HepG2 (cell line): ENCODE measurements around the gene HPCAL1. TPM values are rescaled to one million over a fixed set of nuclear protein-coding genes. Genes with fewer than 3 reads are reported as not detected.
A peak's percentile ranks its signal among the peaks of the same experiment; 100 is the strongest.

Experiments used
- BCL6 ChIP-seq: IDR thresholded peaks from 2 replicates; pipeline ENCODE4 v1.6.1; 2016; ENCODE audit warnings: missing genetic modification reagents, missing compliant biosample characterization
- BHLHE40 ChIP-seq: IDR thresholded peaks from 2 replicates; pipeline ENCODE4 v1.6.1; 2011; ENCODE audit warnings: low read length, improper control_type of control experiment
- CREB1 ChIP-seq, 2 experiments: fragments of 450-650 bp in 1 of 2; IDR thresholded peaks; 2 replicates each; pipeline ENCODE4 v1.6.1; 2016 to 2017; ENCODE audit warnings: control low read depth in 1 of 2, mild to moderate bottlenecking in 1 of 2, missing compliant biosample characterization in 1 of 2, missing genetic modification characterization in 1 of 2
- EHMT2 ChIP-seq: fragments of 200-600 bp; sonication (generic); IDR thresholded peaks from 2 replicates; pipeline ENCODE4 v1.7.0; 2017; ENCODE audit warnings: antibody characterized with exemption, low read depth, low read length, borderline replicate concordance
- ERF ChIP-seq: IDR thresholded peaks from 2 replicates; pipeline ENCODE4 v1.6.1; 2018; ENCODE audit warnings: missing biosample characterization, missing genetic modification reagents
- MATR3 ChIP-seq: sonication (generic); formaldehyde crosslinking; IDR thresholded peaks from 2 replicates; pipeline ENCODE4 v1.4.0; 2020; ENCODE audit warnings: missing genetic modification reagents
- MXD3 ChIP-seq: IDR thresholded peaks from 2 replicates; pipeline ENCODE4 v1.6.1; 2016; ENCODE audit warnings: mild to moderate bottlenecking, missing biosample characterization, missing genetic modification reagents
- NPAS2 ChIP-seq: sonication (generic); formaldehyde crosslinking; IDR thresholded peaks from 2 replicates; pipeline ENCODE4 v1.8.0; 2022; ENCODE audit warnings: mild to moderate bottlenecking, missing genetic modification reagents, borderline replicate concordance
- PBX2 ChIP-seq: IDR thresholded peaks from 2 replicates; pipeline ENCODE4 v1.6.1; 2016; ENCODE audit warnings: control low read depth
- PHF5A ChIP-seq: IDR thresholded peaks from one replicate; pipeline ENCODE4 v1.6.1; 2018; ENCODE audit warnings: low read depth, missing genetic modification reagents; ENCODE audit not compliant: unreplicated experiment
- RELA ChIP-seq: sonication (generic); formaldehyde crosslinking; IDR thresholded peaks from 2 replicates; pipeline ENCODE4 v1.4.0; 2020; ENCODE audit warnings: missing genetic modification reagents
- RFXAP ChIP-seq: sonication (generic); formaldehyde crosslinking; IDR thresholded peaks from 2 replicates; pipeline ENCODE4 v1.4.0; 2020; ENCODE audit warnings: missing genetic modification reagents, borderline replicate concordance
- RORA ChIP-seq: sonication (generic); formaldehyde crosslinking; IDR thresholded peaks from 2 replicates; pipeline ENCODE4 v1.5.0; 2020; ENCODE audit warnings: mild to moderate bottlenecking, missing genetic modification reagents, moderate library complexity
- SMAD9 ChIP-seq: sonication (generic); formaldehyde crosslinking; IDR thresholded peaks from 2 replicates; pipeline ENCODE4 v1.5.1; 2020; ENCODE audit warnings: mild to moderate bottlenecking, missing genetic modification reagents
- SMYD3 ChIP-seq: sonication (generic); formaldehyde crosslinking; IDR thresholded peaks from 2 replicates; pipeline ENCODE4 v1.8.1; 2023; ENCODE audit warnings: mild to moderate bottlenecking, missing genetic modification reagents
- SRY ChIP-seq: sonication (generic); formaldehyde crosslinking; IDR thresholded peaks from 2 replicates; pipeline ENCODE4 v1.8.0; 2022; ENCODE audit warnings: mild to moderate bottlenecking, missing genetic modification reagents
- TFDP2 ChIP-seq: sonication (generic); formaldehyde crosslinking; IDR thresholded peaks from 2 replicates; pipeline ENCODE4 v1.4.0; 2020; ENCODE audit warnings: missing genetic modification reagents
- XRCC5 ChIP-seq: fragments of 200-400 bp; formaldehyde crosslinking; optimal IDR thresholded peaks from 2 replicates; pipeline ENCODE3; 2017; ENCODE audit warnings: mild to moderate bottlenecking, low read length
- ZNF180 ChIP-seq: sonication (generic); formaldehyde crosslinking; IDR thresholded peaks from 2 replicates; pipeline ENCODE4 v1.4.0; 2020; ENCODE audit warnings: low read depth, missing genetic modification reagents, borderline replicate concordance
- ZNF335 ChIP-seq: sonication (generic); formaldehyde crosslinking; IDR thresholded peaks from 2 replicates; pipeline ENCODE4 v1.4.0; 2020; ENCODE audit warnings: missing genetic modification reagents
- ZNF367 ChIP-seq: sonication (generic); formaldehyde crosslinking; IDR thresholded peaks from 2 replicates; pipeline ENCODE4 v1.4.0; 2020; ENCODE audit warnings: missing genetic modification reagents, borderline replicate concordance
- ZNF446 ChIP-seq: sonication (generic); formaldehyde crosslinking; IDR thresholded peaks from 2 replicates; pipeline ENCODE4 v1.5.0; 2020; ENCODE audit warnings: mild to moderate bottlenecking, missing genetic modification reagents
- ZNF691 ChIP-seq: sonication (generic); formaldehyde crosslinking; IDR thresholded peaks from 2 replicates; pipeline ENCODE4 v1.4.0; 2020; ENCODE audit warnings: missing genetic modification reagents, low read depth, mild to moderate bottlenecking, borderline replicate concordance
- ZNF747 ChIP-seq: sonication (generic); formaldehyde crosslinking; IDR thresholded peaks from 2 replicates; pipeline ENCODE4 v1.8.1; 2023; ENCODE audit warnings: missing genetic modification reagents, mild to moderate bottlenecking, borderline replicate concordance
- ZNF883 ChIP-seq: sonication (generic); formaldehyde crosslinking; IDR thresholded peaks from 2 replicates; pipeline ENCODE4 v1.5.1; 2020; ENCODE audit warnings: mild to moderate bottlenecking, missing genetic modification reagents; ENCODE audit errors: not compliant biosample characterization
- polyA plus RNA-seq, 8 experiments: library from polyadenylated mRNA; depleted of rRNA in 3 of 8; stranded (reverse) in 7 of 8; unstranded in 1 of 8; fragments of >200 nt; fragmentation: Illumina TruSeq in 4 of 8; extraction: Trizol in 4 of 8; gene quantifications; 2 replicates each; pipeline versions ENCODE4 v1.2.1 to v1.2.3, GENCODE V29; 2011 to 2016; ENCODE audit warnings: low read depth in 4 of 8, missing spikeins in 1 of 8, mixed read lengths in 1 of 8; ENCODE audit not compliant: insufficient read depth in 1 of 8
- total RNA-seq, 5 experiments: library from RNA; depleted of rRNA; stranded (reverse); fragments of >200 nt; fragmentation: Illumina TruSeq; extraction: Trizol; gene quantifications; 2 replicates each; pipeline ENCODE4 v1.2.3, GENCODE V29; 2016; ENCODE audit warnings: low read depth in 1 of 5
- TF ChIP-seq, protein P1 (sequence below): sonication (generic); formaldehyde crosslinking; IDR thresholded peaks from 2 replicates; pipeline ENCODE4 v1.4.0; 2020; ENCODE audit warnings: mild to moderate bottlenecking, low read depth, missing genetic modification reagents

The HPCAL1 gene
- total and polyA plus RNA-seq, 2 of the 13 experiments (the other 11 are each of a cell fraction or from before 2014, with no cell fraction given): 29.5 to 29.9 TPM

GRCh38 chr2:10278029-10278762, 24.5 kb upstream of the HPCAL1 start (continued):
- TF ChIP-seq XRCC5 (peak; percentile 31), ZNF180 (CRISPR knock-in tag) (no peak), TFDP2 (CRISPR knock-in tag) (peak; percentile 64; the same call in 1 of the 2 replicates), ZNF747 (CRISPR knock-in tag) (peak; percentile 27; the same call in 1 of the 2 replicates), BHLHE40 (no peak), ZNF367 (CRISPR knock-in tag) (no peak), CREB1 (IDR thresholded peaks at IDR 0.05) (peak; percentile 50), CREB1 (CRISPR knock-in tag; IDR thresholded peaks at IDR 0.05) (no peak; the same call in 1 of the 2 replicates), PHF5A (CRISPR knock-in tag) (no peak), ZNF691 (CRISPR knock-in tag) (peak; percentile 90; the same call in 1 of the 2 replicates), ZNF446 (CRISPR knock-in tag) (no peak), SRY (CRISPR knock-in tag) (no peak), SMYD3 (CRISPR knock-in tag) (peak; percentile 91), NPAS2 (CRISPR knock-in tag) (no peak), RELA (CRISPR knock-in tag) (no peak), SMAD9 (CRISPR knock-in tag) (no peak), ZNF335 (peak; percentile 79; the same call in 1 of the 2 replicates), MXD3 (no peak; the same call in 1 of the 2 replicates), BCL6 (CRISPR knock-in tag) (no peak; the same call in 1 of the 2 replicates), PBX2 (CRISPR knock-in tag) (0 out of 2 replicates have a peak, but pooled peaks have one; percentile 6), RFXAP (CRISPR knock-in tag) (peak; percentile 72; the same call in 1 of the 2 replicates), ZNF883 (peak; percentile 35), MATR3 (no peak), EHMT2 (no peak), ERF (CRISPR knock-in tag) (peak; percentile 73), RORA (CRISPR knock-in tag) (no peak)
- TF ChIP-seq, protein P1, sequence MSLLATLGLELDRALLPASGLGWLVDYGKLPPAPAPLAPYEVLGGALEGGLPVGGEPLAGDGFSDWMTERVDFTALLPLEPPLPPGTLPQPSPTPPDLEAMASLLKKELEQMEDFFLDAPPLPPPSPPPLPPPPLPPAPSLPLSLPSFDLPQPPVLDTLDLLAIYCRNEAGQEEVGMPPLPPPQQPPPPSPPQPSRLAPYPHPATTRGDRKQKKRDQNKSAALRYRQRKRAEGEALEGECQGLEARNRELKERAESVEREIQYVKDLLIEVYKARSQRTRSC: 0 out of 2 replicates have a peak, but pooled peaks have one; percentile 38
